ENCODE measurements around the gene CDK5RAP3. TPM values are rescaled to one million over a fixed set of nuclear protein-coding genes. Genes with fewer than 3 reads are reported as not detected.
A peak's percentile ranks its signal among the peaks of the same experiment; 100 is the strongest.
"Not testable (repeated sequence)": the region's sequence is repeated elsewhere in the genome, so short reads cannot be mapped to it uniquely, and the experiment has no call there.

CDK5RAP3 gene
- polyA plus RNA-seq, 10 donors, result 55.6 to 131 (median 75.1) TPM

- DNase-seq, result no peak
Observed at GRCh38 chr17:47969930-47970724, 786 bp upstream of the CDK5RAP3 start.

GRCh38 chr17:47973541-47973940, 2.6 kb downstream of the CDK5RAP3 start:
- DNase-seq, result no peak

- no peak for DNase-seq
Observed at GRCh38 chr17:47975189-47975822, 4.4 kb downstream of the CDK5RAP3 start.

GRCh38 chr17:47975823-47976205, 4.9 kb downstream of the CDK5RAP3 start:
- no peak for DNase-seq

- peak; percentile 30 to 76 (median 50) for DNase-seq
Observed at GRCh38 chr17:47978324-47978723, 7.4 kb downstream of the CDK5RAP3 start.

GRCh38 chr17:47980541-47980940, 9.6 kb downstream of the CDK5RAP3 start:
- no peak for DNase-seq

GRCh38 chr17:47981462-47981861, 10.5 kb downstream of the CDK5RAP3 start:
- no peak for DNase-seq

GRCh38 chr17:47982091-47982617, 11.2 kb downstream of the CDK5RAP3 start:
- DNase-seq, result no peak

GRCh38 chr17:47982645-47983390, 11.9 kb downstream of the CDK5RAP3 start:
- DNase-seq, result no peak

GRCh38 chr17:47983492-47984223, 12.7 kb downstream of the CDK5RAP3 start:
- no peak for DNase-seq

GRCh38 chr17:47986520-47986919, 15.6 kb downstream of the CDK5RAP3 start:
- DNase-seq, result no peak

- peak in 1 of 3 donors; percentile 26 for DNase-seq
Observed at GRCh38 chr17:47987240-47987835, 16.4 kb downstream of the CDK5RAP3 start.

GRCh38 chr17:47988445-47988844, 17.5 kb downstream of the CDK5RAP3 start:
- DNase-seq, result not testable (repeated sequence)

- DNase-seq, result no peak
Observed at GRCh38 chr17:47989159-47989558, 18.2 kb downstream of the CDK5RAP3 start.

- DNase-seq, result no peak
Observed at GRCh38 chr17:47989700-47990099, 18.8 kb downstream of the CDK5RAP3 start.

GRCh38 chr17:47990962-47991731, 20.2 kb downstream of the CDK5RAP3 start:
- DNase-seq, result peak in 1 of 3 donors; percentile 26

- DNase-seq, result no peak
Observed at GRCh38 chr17:47992216-47992615, 21.3 kb downstream of the CDK5RAP3 start.

- no peak for DNase-seq
Observed at GRCh38 chr17:47993031-47993564, 22.2 kb downstream of the CDK5RAP3 start.

- no peak for DNase-seq
Observed at GRCh38 chr17:47993964-47994363, 23.1 kb downstream of the CDK5RAP3 start.

- DNase-seq, result no peak
Observed at GRCh38 chr17:47994724-47995123, 23.8 kb downstream of the CDK5RAP3 start.

Measured in muscle of back (tissue), 11 donors.